ENCODE results near the gene MEGF6. TPM values are rescaled to one million over a fixed set of nuclear protein-coding genes. Genes with fewer than 3 reads are reported as not detected.

The MEGF6 gene
- total RNA-seq, 1 experiment from 2014 or later: 21.3 TPM

DNA sequence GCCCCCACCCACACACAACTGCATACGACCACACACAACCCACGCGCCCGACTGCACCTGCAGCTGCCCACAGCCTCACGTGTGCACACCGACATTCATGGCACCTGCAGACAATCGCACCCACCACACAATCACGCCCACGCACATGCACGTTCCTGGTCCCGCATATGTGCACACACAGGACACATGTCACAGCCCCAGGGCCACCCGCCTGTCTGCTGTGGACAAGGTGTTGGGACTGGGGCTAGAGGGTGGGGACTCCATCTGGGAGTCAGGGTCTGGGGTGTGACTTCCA, 100.4 kb downstream of the MEGF6 start:
- H3K9me3 ChIP-seq (ENCODE audit: control insufficient read depth, low read depth, low read length): no peaks in the 10 kb centered on the region
- no peak overlapping the region for H2BK5ac ChIP-seq (ENCODE audit: insufficient read length, low read length)
- no peak overlapping the region for H3T11ph ChIP-seq (ENCODE audit: low read length)
- H3K27me3 ChIP-seq (ENCODE audit: insufficient read depth, low read length): no peaks in the 10 kb centered on the region
- H3K4me3 Mint-ChIP-seq: no peak overlapping the region
- no peaks in the 10 kb centered on the region for H3K23me2 ChIP-seq (ENCODE audit: insufficient read length, low read depth, low read length, poor library complexity, severe bottlenecking)
- H3K4ac ChIP-seq (ENCODE audit: low read depth, low read length): no peak overlapping the region
- no peak overlapping the region for H3K9ac ChIP-seq (ENCODE audit: extremely low read depth, insufficient read length, low read length)
- no peak overlapping the region for H4K91ac ChIP-seq (ENCODE audit: insufficient read length, low read depth, low read length)
- H3K27me3 Mint-ChIP-seq (ENCODE audit: low read depth): no peaks in the 10 kb centered on the region
- H3K27ac ChIP-seq (ENCODE audit: insufficient read length, low read depth, low read length): no peak overlapping the region
- H3K27ac Mint-ChIP-seq: no peak overlapping the region
- no peak overlapping the region for H3K14ac ChIP-seq (ENCODE audit: insufficient read depth, low read length)
- H2AK5ac ChIP-seq (ENCODE audit: insufficient read length, low read length): no peak overlapping the region
- no peak for DNase-seq
- H2BK15ac ChIP-seq (ENCODE audit: low read depth, low read length): no peak overlapping the region
- no peak overlapping the region for H3K56ac ChIP-seq (ENCODE audit: insufficient read length, low read depth, low read length)
- no peak overlapping the region for H2BK120ac ChIP-seq (ENCODE audit: low read depth, low read length, poor library complexity, severe bottlenecking)
- H3K9me3 Mint-ChIP-seq: peaks cover 0 to 3% of the 10 kb centered on the region in 2 experiments; a peak in 2 of 5 replicates
- H3K79me1 ChIP-seq (ENCODE audit: insufficient read depth, low read depth, low read length, poor library complexity, severe bottlenecking): no peaks in the 10 kb centered on the region
- no peaks in the 10 kb centered on the region for H3K4me1 Mint-ChIP-seq
- H3K4me2 ChIP-seq (ENCODE audit: insufficient read depth, insufficient read length, low read length): no peak overlapping the region
- no peaks in the 10 kb centered on the region for H3K4me1 ChIP-seq (ENCODE audit: insufficient read depth, low read length)
- no CpG with 5 or more reads among the region's 12 CpGs for WGBS (ENCODE audit: extremely low coverage, insufficient read length, low lambda C conversion rate)
- H3K18ac ChIP-seq (ENCODE audit: insufficient read length, low read depth, low read length): no peak overlapping the region
- no peak overlapping the region for H2AFZ ChIP-seq (ENCODE audit: low read length)
- H4K8ac ChIP-seq (replicated peaks; ENCODE audit: insufficient read length, low read depth, low read length): no peak overlapping the region
- no peak overlapping the region for H2BK20ac ChIP-seq (ENCODE audit: low read depth, low read length, poor library complexity, severe bottlenecking)
- peaks cover 5% of the 10 kb centered on the region for H4K20me1 ChIP-seq (ENCODE audit: control insufficient read depth, insufficient read depth, insufficient read length)
- H3K79me2 ChIP-seq (ENCODE audit: insufficient read depth, low read length): no peaks in the 10 kb centered on the region
- no peak overlapping the region for H2BK12ac ChIP-seq (ENCODE audit: insufficient read length, low read depth, low read length)
- no peak overlapping the region for H3K23ac ChIP-seq (ENCODE audit: insufficient read length, low read depth, low read length)
- peaks cover 0 to 5% (median 5%) of the 10 kb centered on the region in 3 experiments; a peak in 5 of 7 replicates for H3K36me3 Mint-ChIP-seq (ENCODE audit: insufficient read depth in 1 of 3, low read depth in 3 of 3)
- H4K5ac ChIP-seq (ENCODE audit: insufficient read length, low read depth, low read length): no peak overlapping the region
- TF ChIP-seq, protein P1, sequence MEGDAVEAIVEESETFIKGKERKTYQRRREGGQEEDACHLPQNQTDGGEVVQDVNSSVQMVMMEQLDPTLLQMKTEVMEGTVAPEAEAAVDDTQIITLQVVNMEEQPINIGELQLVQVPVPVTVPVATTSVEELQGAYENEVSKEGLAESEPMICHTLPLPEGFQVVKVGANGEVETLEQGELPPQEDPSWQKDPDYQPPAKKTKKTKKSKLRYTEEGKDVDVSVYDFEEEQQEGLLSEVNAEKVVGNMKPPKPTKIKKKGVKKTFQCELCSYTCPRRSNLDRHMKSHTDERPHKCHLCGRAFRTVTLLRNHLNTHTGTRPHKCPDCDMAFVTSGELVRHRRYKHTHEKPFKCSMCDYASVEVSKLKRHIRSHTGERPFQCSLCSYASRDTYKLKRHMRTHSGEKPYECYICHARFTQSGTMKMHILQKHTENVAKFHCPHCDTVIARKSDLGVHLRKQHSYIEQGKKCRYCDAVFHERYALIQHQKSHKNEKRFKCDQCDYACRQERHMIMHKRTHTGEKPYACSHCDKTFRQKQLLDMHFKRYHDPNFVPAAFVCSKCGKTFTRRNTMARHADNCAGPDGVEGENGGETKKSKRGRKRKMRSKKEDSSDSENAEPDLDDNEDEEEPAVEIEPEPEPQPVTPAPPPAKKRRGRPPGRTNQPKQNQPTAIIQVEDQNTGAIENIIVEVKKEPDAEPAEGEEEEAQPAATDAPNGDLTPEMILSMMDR (conservative IDR thresholded peaks at IDR 0.05): no peak
